Stimulated activated CD4-positive, alpha-beta T cell treated with anti-CD3 and anti-CD28 coated beads, Interleukin-1b, Interleukin-23, amount 100 ng/mL, for 4 hours (primary cell): ENCODE results near the gene EDEM3.

ENCODE experiments used
- DNase-seq, 2 donors: peaks; one replicate each; pipeline ENCODE4 v3.0.0-alpha.2; 2020; ENCODE audit warnings: low read depth in 2 of 2

Gene EDEM3

GRCh38 chr1:184673305-184673704 is 81.4 kb downstream of the EDEM3 start:
- no peak for DNase-seq

- DNase-seq: no peak
Observed at GRCh38 chr1:184672013-184672726, 82.5 kb downstream of the EDEM3 start.

- DNase-seq: no peak
Observed at GRCh38 chr1:184669391-184669790, 85.3 kb downstream of the EDEM3 start.

- no peak for DNase-seq
Observed at GRCh38 chr1:184665360-184665759, 89.3 kb downstream of the EDEM3 start.

- no peak for DNase-seq
Observed at GRCh38 chr1:184664661-184665060, 90.0 kb downstream of the EDEM3 start.

- peak in 1 of 2 donors; percentile 12 for DNase-seq
Observed at GRCh38 chr1:184664042-184664660, 90.5 kb downstream of the EDEM3 start.

GRCh38 chr1:184661801-184662200 is 92.9 kb downstream of the EDEM3 start:
- no peak for DNase-seq

GRCh38 chr1:184660462-184661191 is 94.0 kb downstream of the EDEM3 start:
- DNase-seq: no peak

- DNase-seq: no peak
Observed at GRCh38 chr1:184658055-184658454, 96.6 kb downstream of the EDEM3 start.

GRCh38 chr1:184656221-184656620 is 98.4 kb downstream of the EDEM3 start:
- no peak for DNase-seq

- DNase-seq: no peak
Observed at GRCh38 chr1:184655185-184655584, 99.5 kb downstream of the EDEM3 start.

- DNase-seq: no peak
Observed at GRCh38 chr1:184650177-184650866, 104.3 kb downstream of the EDEM3 start.

GRCh38 chr1:184649451-184649888 is 105.2 kb downstream of the EDEM3 start:
- no peak for DNase-seq

- no peak for DNase-seq
Observed at GRCh38 chr1:184648856-184649201, 105.8 kb downstream of the EDEM3 start.

- DNase-seq: no peak
Observed at GRCh38 chr1:184648160-184648855, 106.3 kb downstream of the EDEM3 start.

GRCh38 chr1:184647471-184647870 is 107.2 kb downstream of the EDEM3 start:
- DNase-seq: no peak

GRCh38 chr1:184646824-184647223 is 107.8 kb downstream of the EDEM3 start:
- DNase-seq: no peak

GRCh38 chr1:184646178-184646701 is 108.4 kb downstream of the EDEM3 start:
- no peak for DNase-seq

GRCh38 chr1:184644771-184645170 is 109.9 kb downstream of the EDEM3 start:
- no peak for DNase-seq

- DNase-seq: no peak
Observed at GRCh38 chr1:184643661-184644060, 111.0 kb downstream of the EDEM3 start.

GRCh38 chr1:184641894-184642293 is 112.8 kb downstream of the EDEM3 start:
- DNase-seq: no peak
